SH-SY5Y (cell line): ENCODE measurements around the gene SHB.
A peak's percentile ranks its signal among the peaks of the same experiment; 100 is the strongest.

Experiments used
- GATA2 ChIP-seq: IDR thresholded peaks from 2 replicates; pipeline ENCODE4 v1.6.1; 2011; ENCODE audit warnings: mild to moderate bottlenecking, low read depth, low read length
- GATA3 ChIP-seq: IDR thresholded peaks from 2 replicates; pipeline ENCODE4 v1.6.1; 2011; ENCODE audit warnings: low read depth, mild to moderate bottlenecking, low read length, moderate library complexity

SHB gene

DNA sequence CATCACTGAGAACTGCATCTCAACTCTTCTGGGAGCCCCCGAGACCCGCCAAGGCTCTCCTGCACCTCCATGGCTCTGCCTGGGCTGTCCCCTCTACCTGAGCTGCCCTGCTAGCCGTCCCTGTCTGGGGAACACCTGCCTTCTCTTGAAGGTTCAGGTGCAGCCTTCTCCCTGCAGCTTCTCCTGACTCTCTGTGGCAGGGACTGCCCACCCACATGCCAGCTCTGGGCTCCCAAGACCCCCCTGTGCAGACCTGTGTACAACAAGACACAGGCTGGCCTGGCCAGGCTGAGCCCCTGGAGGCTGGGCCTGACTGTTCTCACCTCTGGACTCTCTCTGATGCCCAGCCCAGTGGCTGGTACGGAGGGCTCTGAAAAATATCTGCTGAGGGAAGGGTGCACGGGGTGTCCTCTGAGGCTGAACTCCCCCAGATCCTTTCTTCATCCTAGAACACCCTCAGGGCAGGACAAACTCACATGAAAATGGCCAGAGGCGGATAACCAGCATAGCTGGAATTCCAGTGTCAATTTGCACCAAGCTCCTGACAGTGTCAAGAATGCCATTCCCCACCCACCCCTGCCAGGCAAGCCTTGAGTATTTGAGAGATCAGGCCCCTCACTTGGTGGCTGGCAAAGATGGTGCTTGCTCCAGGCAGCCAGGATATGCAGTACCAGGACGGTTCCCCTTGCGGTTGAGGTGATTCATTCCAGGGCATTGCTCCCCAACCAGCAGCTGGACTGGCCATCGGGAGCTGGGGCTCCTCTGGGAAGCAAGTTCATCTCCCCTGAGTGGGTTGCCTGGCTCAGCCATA is 124.2 kb downstream of the SHB start:
- no peak for TF ChIP-seq GATA3
- no peak for TF ChIP-seq GATA2

DNA sequence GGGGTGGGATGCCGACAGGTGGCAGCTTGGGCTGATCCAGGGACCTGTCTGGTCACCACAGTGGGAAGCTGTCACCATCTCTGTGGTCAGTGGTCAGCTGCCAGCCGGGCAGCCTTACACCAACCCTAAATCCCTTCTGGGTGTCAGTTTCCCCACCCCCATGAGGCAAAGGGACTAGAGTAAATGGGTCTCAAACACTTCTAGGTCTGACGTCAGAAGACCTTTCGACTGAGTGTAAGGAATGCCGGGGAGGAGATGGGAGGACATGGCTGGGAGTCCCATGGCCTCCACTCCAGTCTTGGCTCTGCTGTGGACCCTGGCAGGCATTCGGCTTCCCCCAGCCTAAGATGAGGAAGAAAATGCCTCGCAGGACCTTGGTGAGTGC is 124.8 kb downstream of the SHB start:
- TF ChIP-seq GATA2 (no peak), GATA3 (no peak)

DNA sequence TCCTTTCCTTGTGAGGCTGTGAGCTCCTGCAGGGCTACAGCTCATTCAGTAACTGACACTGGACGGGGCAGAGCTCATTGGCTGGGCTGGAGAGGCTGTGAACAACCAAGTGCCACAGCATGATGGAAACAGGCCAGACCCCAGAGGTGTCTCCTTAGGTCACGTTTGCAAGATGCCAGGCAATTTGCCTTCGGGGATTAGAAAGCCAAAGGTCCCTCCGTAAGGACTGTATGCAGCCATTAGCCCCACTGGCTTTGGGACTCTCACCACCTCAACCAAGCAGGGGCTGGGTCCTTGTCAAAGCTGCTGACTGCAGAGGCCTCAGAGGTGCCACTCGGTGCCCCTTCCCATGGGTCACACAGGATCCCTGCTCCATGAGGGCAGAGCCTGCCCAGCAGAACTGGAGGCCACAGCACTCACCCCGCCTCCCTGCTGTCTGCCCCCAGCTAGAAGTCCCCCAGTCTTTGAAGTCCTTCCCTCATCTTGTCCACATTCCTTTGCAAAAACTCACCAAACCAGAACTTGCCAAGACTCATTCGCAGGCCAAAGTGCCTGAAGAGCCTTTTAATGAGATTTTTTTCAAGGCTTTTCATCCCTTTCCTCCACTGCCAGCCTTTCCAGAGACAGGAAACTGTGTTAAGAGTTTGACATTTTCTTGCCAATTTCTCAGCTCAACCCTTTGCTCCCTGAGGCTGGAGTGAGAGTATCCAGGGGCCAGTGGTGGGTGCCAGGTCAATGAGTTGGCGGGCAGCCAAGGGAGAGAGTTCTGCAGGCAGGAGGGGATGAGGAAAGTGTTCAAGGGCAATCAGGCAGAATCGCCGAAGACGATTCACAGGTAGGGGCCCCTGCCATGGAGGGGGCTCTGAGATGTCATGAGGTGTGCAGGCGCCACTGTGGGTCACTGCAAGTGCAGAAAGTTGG is 125.4 kb downstream of the SHB start:
- TF ChIP-seq GATA3 (no peak), GATA2 (no peak)

DNA sequence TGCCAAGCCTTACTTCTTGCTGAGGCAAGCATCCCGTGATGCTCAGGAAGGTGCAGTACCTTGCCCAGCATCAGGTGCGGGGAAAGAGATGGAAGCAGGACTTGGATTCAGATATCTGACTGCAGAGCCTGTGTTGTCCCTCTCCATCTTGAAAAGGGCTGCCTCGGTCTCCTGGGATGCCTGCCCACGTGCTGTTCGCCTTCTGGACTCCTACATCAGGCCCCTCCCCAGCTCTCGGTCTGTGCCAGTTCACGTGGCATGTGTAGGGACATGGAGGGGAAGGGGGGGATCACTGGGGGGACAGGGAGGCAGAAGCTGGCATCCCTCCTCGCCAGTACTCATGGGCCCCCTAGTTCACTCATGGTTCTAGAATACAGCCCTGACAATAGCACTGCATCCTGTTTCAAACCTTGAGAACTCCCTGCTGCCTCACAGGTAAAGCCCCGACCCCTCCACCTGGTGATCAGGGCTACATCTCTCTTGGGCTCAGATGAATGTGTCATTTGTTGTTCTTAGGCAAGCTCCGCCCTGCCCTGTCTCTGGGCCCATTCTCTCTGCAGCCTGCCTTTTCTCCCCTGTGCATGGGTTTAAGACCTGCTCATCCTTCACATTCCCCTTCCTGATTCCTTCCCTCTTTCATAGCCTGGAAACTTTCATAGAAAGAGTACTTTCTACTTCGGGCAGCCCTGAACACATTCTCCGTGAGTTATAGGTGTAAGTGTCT is 126.2 kb downstream of the SHB start:
- TF ChIP-seq GATA2: no peak
- TF ChIP-seq GATA3: no peak

DNA sequence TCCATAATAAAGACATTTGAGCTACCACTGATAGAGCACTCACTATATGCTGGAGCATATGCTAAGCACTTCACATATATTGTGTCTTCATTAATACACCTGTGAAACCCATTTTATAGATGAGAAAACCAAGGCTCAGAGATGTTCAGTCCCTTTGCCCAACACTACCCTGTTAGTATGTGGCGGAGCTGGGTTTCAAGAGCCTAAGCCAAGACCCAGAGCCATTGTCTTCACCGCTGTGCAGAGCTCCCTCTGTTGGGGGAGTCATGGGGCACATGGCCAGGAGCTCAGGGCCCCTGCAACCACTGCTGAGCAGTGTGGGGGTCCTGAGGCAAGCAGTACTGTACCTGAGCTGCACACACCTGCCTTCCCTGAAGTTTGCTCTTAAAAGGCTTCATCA is 127.8 kb downstream of the SHB start:
- TF ChIP-seq GATA2 (no peak), GATA3 (no peak)

DNA sequence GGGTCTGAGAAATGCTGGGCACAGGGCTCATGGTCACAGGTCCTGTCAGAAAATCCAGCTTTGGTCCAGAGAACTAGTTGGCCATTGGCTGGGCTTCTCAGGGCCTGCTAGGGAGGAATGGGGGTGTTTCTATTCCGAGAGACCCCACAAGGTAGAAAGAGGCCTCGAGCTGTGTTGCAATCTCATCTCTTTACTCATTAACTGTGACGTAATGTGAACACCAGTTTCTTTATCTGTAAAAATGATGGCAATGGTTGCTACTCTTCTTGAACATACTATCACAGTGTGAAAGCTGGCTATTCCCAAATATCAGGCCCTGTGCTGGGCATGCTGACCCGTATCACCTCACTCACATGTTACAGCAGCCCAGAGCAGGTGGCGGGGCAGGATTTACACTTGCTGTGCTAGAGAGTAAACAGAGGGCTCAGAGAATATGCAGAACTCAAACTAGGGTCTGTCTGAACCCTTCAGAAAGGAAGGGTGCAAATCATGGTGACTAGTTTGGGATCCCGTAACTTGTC is 129.4 kb downstream of the SHB start:
- TF ChIP-seq GATA3 (no peak), GATA2 (no peak)

DNA sequence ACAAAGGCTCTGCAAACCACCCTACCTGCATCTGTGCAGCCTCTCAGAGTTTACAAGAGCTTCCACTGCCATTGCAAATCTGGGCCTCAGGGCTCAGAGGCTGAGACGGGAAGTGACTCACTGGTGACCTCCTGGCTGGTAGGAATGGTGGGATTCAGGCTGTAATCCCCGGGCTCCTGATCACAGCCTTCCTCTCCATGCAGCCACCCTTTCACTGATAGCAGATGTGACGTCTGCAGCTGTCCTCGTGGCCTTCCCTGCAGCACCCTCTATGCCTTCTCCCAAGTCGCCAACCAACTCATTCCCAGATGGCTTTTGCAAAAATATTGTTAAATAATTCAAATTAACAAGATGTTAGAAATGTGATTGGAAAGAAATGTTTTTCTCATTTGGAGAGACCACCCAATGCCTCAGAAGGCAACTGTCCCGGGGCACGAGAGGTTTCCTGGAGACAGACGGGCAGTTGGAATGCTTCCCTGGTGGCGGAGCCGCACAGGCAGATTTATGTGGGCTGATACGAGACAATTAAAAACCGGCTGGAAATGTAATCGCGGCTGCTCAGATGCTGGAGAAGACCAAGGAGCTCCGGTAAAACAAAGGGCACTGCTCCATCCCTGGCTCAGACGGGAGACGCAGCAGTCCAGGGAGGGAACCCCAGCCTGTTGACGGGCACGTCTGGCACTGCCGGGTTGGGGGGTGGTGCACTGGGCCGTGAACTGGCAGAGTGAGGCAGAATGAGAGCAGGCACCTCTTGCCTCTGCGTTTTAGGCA is 130.7 kb downstream of the SHB start:
- TF ChIP-seq GATA3 (no peak), GATA2 (peak; percentile 67)

DNA sequence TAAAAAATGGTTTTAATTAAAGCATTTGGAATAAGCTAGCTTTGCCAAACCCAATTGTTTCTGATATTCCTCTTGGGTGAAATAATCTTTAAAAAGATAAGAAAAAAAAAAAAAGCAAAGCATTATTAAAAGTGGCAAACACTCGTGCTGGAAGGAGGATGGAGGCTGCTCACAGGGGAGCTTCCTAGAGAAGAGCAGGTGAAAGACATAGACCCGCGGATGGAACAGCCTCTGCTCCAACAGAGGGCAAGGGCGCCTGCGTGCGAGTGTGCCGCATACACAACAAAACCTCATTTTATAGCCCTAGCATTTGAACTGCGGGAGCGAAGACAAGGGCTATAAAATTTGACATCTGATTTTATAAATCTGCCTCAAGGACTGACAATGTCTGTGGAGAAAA is 131.7 kb downstream of the SHB start:
- no peak; the same call in 1 of the 2 replicates for TF ChIP-seq GATA2
- no peak for TF ChIP-seq GATA3

DNA sequence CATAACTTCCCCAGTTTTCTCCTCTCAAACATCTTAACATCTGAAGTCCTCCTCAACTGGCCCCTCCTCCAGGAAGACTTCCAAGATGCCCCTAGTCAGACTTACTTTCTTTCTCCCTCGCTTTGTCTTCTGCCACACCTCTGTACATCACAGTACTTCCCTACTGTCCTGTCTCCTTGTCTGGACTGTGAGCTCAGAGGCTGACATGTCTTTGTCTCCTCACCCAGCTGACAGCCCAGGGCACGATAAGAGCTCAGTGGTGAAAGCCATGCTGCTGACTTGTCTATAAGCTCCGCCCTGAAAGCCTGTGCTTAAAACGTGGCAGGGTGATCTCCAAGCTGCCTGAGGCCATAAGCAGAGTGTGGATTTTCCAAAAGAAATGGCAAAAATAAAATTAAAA is 132.1 kb downstream of the SHB start:
- TF ChIP-seq GATA2 (peak; percentile 72), GATA3 (no peak)

DNA sequence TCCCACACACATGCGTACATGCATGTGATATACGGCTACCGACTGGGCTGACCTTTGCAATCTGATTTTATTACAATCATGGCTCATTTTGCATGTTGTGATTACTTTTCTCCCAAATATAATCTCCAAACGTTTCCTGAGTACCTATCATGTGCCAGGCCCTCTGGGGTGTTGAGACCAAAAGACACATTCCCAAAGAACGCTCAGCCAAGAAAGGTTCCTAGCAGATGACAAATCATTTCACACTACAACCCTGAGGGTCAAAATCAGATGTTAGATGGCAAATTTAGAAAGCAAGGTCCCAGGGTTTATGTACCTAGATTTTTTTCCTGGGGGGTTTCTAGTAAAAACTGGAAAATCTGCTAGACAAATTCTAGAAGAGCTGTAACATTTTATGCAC is 132.7 kb downstream of the SHB start:
- TF ChIP-seq GATA2: no peak
- no peak for TF ChIP-seq GATA3

DNA sequence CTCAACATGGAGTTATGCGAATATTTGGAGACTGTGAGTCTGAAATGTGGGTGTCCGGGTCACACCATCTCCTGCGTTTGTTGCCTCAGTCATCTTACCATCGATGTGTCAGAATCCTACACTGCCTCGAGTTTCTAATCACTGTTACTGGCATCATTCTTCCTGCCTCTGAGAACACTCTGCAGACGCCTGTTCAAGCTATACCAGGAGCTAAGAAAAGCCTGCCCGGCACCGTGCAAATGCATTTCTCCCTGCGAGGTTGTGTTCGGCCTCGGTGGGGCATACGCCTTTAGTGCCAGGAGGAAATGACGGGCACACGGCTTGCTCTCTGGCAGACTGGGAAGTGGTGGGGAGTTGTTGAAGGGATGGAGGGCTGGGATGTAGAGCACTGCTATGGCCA is 133.9 kb downstream of the SHB start:
- no peak for TF ChIP-seq GATA3
- TF ChIP-seq GATA2: no peak

DNA sequence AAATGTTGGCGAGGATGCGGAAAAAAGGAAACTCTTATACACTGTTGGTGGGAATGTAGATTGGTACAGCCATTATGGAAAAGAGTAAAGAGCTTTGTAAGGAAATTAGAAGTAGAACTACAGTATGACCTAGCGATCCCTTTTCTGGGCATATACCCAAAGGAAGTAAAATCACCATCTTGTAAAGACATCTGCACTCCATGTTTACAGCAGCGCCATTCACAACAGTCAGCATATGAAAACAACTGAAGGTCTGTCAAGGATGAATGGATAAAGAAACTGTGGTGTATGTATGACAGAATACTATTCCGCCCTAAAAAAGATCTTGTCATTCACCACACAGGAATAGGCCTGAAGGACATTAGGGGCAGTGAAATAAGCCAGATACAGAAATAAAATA is 137.4 kb downstream of the SHB start:
- TF ChIP-seq GATA2 (no peak), GATA3 (no peak)

DNA sequence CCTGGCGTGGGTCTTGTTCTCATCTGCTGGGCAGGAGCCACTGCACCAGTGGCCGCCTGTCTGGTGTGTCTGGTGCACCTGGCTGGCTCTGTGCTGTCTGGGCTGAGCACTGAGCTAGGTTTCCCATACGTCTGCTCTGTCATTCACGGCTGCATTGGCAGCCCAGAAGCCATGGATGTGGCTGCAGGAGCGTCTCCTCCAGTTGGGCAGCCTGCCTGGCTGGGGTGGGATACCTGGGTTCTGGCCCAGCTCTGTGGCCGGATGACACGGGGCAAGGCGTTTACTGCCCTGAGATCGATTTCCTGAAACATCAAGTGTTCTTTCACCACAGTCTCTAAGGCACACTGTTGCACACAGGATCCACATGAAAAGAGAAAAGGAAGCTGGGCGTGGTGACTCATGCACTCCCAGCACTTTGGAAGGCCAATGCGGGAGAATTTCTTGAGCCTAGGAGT is 139.6 kb downstream of the SHB start:
- TF ChIP-seq GATA3: no peak
- no peak for TF ChIP-seq GATA2
